Ammon's horn (tissue), 1 donor: ENCODE measurements around the gene SCN10A.

Experiments used
- DNase-seq: peaks from one replicate; pipeline ENCODE4 v3.0.0-alpha.2; 2016; ENCODE audit warnings: low spot score

The SCN10A gene

GRCh38 chr3:38720465-38720864 lies 95.6 kb downstream of the SCN10A start:
- DNase-seq = no peak

- DNase-seq = no peak
Measured at GRCh38 chr3:38717355-38718240, 98.4 kb downstream of the SCN10A start.

GRCh38 chr3:38713121-38713520 lies 102.9 kb downstream of the SCN10A start:
- no peak for DNase-seq

- no peak for DNase-seq
Measured at GRCh38 chr3:38711321-38711720, 104.7 kb downstream of the SCN10A start.

GRCh38 chr3:38707730-38708129 lies 108.3 kb downstream of the SCN10A start:
- no peak for DNase-seq

- no peak for DNase-seq
Measured at GRCh38 chr3:38706961-38707360, 109.1 kb downstream of the SCN10A start.

- no peak for DNase-seq
Measured at GRCh38 chr3:38702231-38702630, 113.8 kb downstream of the SCN10A start.

GRCh38 chr3:38698760-38699159 lies 117.3 kb downstream of the SCN10A start:
- no peak for DNase-seq

GRCh38 chr3:38698061-38698460 lies 118.0 kb downstream of the SCN10A start:
- no peak for DNase-seq

GRCh38 chr3:38696034-38696433 lies 120.0 kb downstream of the SCN10A start:
- no peak for DNase-seq

- no peak for DNase-seq
Measured at GRCh38 chr3:38690185-38690584, 125.8 kb downstream of the SCN10A start.

- DNase-seq = no peak
Measured at GRCh38 chr3:38689774-38690173, 126.2 kb downstream of the SCN10A start.

GRCh38 chr3:38689346-38689745 lies 126.7 kb downstream of the SCN10A start:
- no peak for DNase-seq

GRCh38 chr3:38687321-38687720 lies 128.7 kb downstream of the SCN10A start:
- DNase-seq = no peak

GRCh38 chr3:38684546-38684945 lies 131.5 kb downstream of the SCN10A start:
- DNase-seq = no peak

GRCh38 chr3:38669668-38670067 lies 146.3 kb downstream of the SCN10A start:
- no peak for DNase-seq

- no peak for DNase-seq
Measured at GRCh38 chr3:38662544-38662943, 153.5 kb downstream of the SCN10A start.

GRCh38 chr3:38658841-38659240 lies 157.2 kb downstream of the SCN10A start:
- DNase-seq = no peak

- no peak for DNase-seq
Measured at GRCh38 chr3:38657369-38657768, 158.6 kb downstream of the SCN10A start.

GRCh38 chr3:38655708-38656300 lies 160.2 kb downstream of the SCN10A start:
- DNase-seq = peak; percentile 66

- no peak for DNase-seq
Measured at GRCh38 chr3:38653685-38654537, 162.1 kb downstream of the SCN10A start.

GRCh38 chr3:38652934-38653333 lies 163.1 kb downstream of the SCN10A start:
- no peak for DNase-seq
